ENCODE measurements around the gene CD52.

The CD52 gene

GRCh38 chr1:26346274-26347033 is 28.7 kb downstream of the CD52 start:
- Histone ChIP-seq H3K4me1 (ENCODE audit: low read depth, poor library complexity, severe bottlenecking) (no peaks in the 10 kb centered on the region), H3K4me2 (no peak overlapping the region), H3K36me3 (ENCODE audit: insufficient read depth) (no peaks in the 10 kb centered on the region), H3K9ac (no peak overlapping the region), H3K27ac (no peak overlapping the region), H3K27me3 (ENCODE audit: insufficient read depth, low read depth) (no peaks in the 10 kb centered on the region; the same call in 1 of the 2 replicates), H2AFZ (ENCODE audit: low read depth) (no peak overlapping the region), H3K4me3 (IDR thresholded peaks at IDR 0.05; ENCODE audit: insufficient read depth, low read depth, low read length) (no peak overlapping the region), H3K79me2 (ENCODE audit: insufficient read depth, low read depth) (no peaks in the 10 kb centered on the region), H4K20me1 (ENCODE audit: insufficient read depth) (no peaks in the 10 kb centered on the region)
- TF ChIP-seq, protein P1, sequence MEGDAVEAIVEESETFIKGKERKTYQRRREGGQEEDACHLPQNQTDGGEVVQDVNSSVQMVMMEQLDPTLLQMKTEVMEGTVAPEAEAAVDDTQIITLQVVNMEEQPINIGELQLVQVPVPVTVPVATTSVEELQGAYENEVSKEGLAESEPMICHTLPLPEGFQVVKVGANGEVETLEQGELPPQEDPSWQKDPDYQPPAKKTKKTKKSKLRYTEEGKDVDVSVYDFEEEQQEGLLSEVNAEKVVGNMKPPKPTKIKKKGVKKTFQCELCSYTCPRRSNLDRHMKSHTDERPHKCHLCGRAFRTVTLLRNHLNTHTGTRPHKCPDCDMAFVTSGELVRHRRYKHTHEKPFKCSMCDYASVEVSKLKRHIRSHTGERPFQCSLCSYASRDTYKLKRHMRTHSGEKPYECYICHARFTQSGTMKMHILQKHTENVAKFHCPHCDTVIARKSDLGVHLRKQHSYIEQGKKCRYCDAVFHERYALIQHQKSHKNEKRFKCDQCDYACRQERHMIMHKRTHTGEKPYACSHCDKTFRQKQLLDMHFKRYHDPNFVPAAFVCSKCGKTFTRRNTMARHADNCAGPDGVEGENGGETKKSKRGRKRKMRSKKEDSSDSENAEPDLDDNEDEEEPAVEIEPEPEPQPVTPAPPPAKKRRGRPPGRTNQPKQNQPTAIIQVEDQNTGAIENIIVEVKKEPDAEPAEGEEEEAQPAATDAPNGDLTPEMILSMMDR (conservative IDR thresholded peaks at IDR 0.05; ENCODE audit: low read depth, low read length): no peak

DNA sequence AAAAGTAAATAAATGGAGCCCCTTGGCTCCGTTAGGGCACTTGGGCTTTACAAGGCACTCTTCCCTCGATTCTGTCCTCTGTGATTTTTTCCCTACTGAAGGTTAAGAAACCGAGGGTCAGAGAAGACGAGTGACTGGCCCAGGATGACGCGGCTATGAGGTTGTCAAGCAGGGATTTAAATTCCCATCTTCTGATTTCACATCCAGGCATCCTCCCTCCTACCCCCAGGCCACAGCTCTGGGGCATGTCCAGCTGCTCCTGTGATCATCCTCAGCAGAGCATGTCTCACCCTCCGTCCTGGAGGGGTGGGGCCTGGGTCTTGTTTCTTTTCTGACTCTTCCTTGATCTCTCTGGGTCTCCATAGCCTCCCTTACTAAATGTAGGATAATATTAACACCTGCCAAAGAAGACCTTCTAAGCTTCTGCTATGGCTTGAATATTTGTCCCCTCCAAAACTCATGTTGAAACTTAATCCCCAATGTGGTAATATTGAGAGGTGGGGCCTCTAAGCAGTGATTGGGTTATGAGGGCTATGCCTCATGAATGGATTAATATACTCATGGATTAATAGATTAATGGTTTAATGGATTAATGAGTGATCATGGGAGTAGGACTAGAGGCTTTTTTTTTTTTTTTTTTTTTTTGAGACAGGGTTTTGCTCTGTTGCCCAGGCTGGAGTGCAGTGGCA is 31.6 kb downstream of the CD52 start:
- H3K79me2 ChIP-seq (ENCODE audit: insufficient read depth, low read depth): no peaks in the 10 kb centered on the region
- no peak overlapping the region for H2AFZ ChIP-seq (ENCODE audit: low read depth)
- H3K4me3 ChIP-seq (IDR thresholded peaks at IDR 0.05; ENCODE audit: insufficient read depth, low read depth, low read length): no peak overlapping the region
- no peaks in the 10 kb centered on the region for H4K20me1 ChIP-seq (ENCODE audit: insufficient read depth)
- no peak overlapping the region for H3K9ac ChIP-seq
- TF ChIP-seq, protein P1 (conservative IDR thresholded peaks at IDR 0.05; ENCODE audit: low read depth, low read length): no peak
- no peaks in the 10 kb centered on the region for H3K4me1 ChIP-seq (ENCODE audit: low read depth, poor library complexity, severe bottlenecking)
- no peaks in the 10 kb centered on the region; the same call in 1 of the 2 replicates for H3K27me3 ChIP-seq (ENCODE audit: insufficient read depth, low read depth)
- H3K27ac ChIP-seq: no peak overlapping the region
- no peaks in the 10 kb centered on the region for H3K36me3 ChIP-seq (ENCODE audit: insufficient read depth)
- no peak overlapping the region for H3K4me2 ChIP-seq

- no peaks in the 10 kb centered on the region for H3K79me2 ChIP-seq (ENCODE audit: insufficient read depth, low read depth)
- H3K27ac ChIP-seq: no peak overlapping the region
- no peaks in the 10 kb centered on the region for H3K4me1 ChIP-seq (ENCODE audit: low read depth, poor library complexity, severe bottlenecking)
- H3K4me3 ChIP-seq (IDR thresholded peaks at IDR 0.05; ENCODE audit: insufficient read depth, low read depth, low read length): no peak overlapping the region
- no peaks in the 10 kb centered on the region for H3K36me3 ChIP-seq (ENCODE audit: insufficient read depth)
- H3K9ac ChIP-seq: no peak overlapping the region
- TF ChIP-seq, protein P1 (conservative IDR thresholded peaks at IDR 0.05; ENCODE audit: low read depth, low read length): no peak
- H2AFZ ChIP-seq (ENCODE audit: low read depth): no peak overlapping the region
- no peaks in the 10 kb centered on the region; the same call in 1 of the 2 replicates for H3K27me3 ChIP-seq (ENCODE audit: insufficient read depth, low read depth)
- no peak overlapping the region for H3K4me2 ChIP-seq
- no peaks in the 10 kb centered on the region for H4K20me1 ChIP-seq (ENCODE audit: insufficient read depth)
Measured at GRCh38 chr1:26349877-26350244, 32.1 kb downstream of the CD52 start.

- no peaks in the 10 kb centered on the region for H3K36me3 ChIP-seq (ENCODE audit: insufficient read depth)
- no peak overlapping the region for H3K27ac ChIP-seq
- H3K4me1 ChIP-seq (ENCODE audit: low read depth, poor library complexity, severe bottlenecking): no peaks in the 10 kb centered on the region
- H4K20me1 ChIP-seq (ENCODE audit: insufficient read depth): no peaks in the 10 kb centered on the region
- H3K4me2 ChIP-seq: no peak overlapping the region
- H2AFZ ChIP-seq (ENCODE audit: low read depth): no peak overlapping the region
- no peaks in the 10 kb centered on the region for H3K79me2 ChIP-seq (ENCODE audit: insufficient read depth, low read depth)
- no peaks in the 10 kb centered on the region; the same call in 1 of the 2 replicates for H3K27me3 ChIP-seq (ENCODE audit: insufficient read depth, low read depth)
- no peak overlapping the region for H3K9ac ChIP-seq
- TF ChIP-seq, protein P1 (conservative IDR thresholded peaks at IDR 0.05; ENCODE audit: low read depth, low read length): no peak
- no peak overlapping the region for H3K4me3 ChIP-seq (IDR thresholded peaks at IDR 0.05; ENCODE audit: insufficient read depth, low read depth, low read length)
Measured at GRCh38 chr1:26350343-26350700, 32.6 kb downstream of the CD52 start.
